ENCODE results near the gene LYSMD4.
"Not testable (repeated sequence)": the region's sequence is repeated elsewhere in the genome, so short reads cannot be mapped to it uniquely, and the experiment has no call there.

Gene LYSMD4

DNA sequence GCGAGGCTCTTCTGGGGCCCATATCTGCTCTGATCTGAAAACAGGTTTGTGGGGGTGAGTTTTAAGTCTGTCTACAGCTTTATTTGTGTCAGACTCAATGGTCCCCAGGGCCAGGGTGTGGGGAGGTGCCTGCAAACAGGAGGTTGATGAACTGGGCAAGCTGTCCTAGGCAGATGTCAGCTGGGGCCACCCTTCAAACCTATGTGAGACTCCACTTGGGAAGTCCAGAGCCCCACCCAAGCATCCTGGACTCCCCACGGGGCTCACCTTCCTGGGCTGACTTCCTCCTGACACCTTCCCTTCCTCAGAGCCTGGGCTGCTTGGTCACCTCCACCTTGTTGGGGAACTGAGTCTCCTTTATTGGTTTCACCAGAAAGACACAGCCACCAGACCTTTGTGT is 8.6 kb upstream of the LYSMD4 start:
- in situ Hi-C loops (cut with HindIII; ENCODE audit: low pct_unique_long_range_greater_than_20kb, low sequenced_read_pairs): no loop called here
- DNase-seq (ENCODE audit: low read depth in 1 of 2, low spot score in 1 of 2): no peak
- no peak for TF ChIP-seq JUND (IDR thresholded peaks at IDR 0.05; ENCODE audit: low read depth)

DNA sequence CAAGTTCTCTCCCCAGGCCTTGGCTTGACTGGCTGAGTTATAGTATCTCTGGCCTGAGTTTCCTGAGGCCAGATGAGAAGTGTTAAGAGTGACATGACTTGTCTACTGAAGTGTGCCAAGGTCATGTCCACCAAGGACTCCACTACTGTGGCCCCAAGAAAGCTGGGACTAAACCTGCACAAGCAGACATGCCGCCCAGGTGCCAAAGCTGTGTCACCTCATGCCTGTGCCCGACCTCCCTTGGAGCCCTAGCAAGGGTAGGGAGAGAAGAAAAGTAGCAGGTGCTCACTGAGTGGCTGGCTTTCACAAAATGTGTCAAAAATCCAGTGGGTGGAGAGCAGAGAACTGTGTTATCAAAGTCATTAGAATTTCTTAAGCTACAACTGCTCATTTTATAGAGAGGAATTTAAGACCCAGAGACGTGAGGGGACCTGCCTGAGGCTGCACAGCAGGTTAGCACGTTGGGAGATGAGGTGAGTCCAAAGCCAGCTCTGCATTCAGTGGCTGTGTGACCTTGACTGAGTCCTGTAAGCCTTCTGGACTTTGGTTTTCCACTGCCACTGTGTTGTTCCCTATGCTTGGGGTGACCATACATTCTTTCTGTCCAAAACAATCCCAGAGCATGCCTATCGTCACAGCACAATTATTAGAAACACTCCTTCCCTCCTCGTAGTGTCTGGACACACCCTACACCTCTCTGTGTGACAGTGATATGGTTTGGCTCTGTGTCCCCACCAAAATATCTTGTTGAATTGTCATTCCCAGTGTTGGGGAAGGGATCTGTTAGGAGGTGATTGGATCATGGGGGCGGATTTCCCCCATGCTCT is 5.0 kb upstream of the LYSMD4 start:
- in situ Hi-C loops (cut with HindIII; ENCODE audit: low pct_unique_long_range_greater_than_20kb, low sequenced_read_pairs): no loop called here
- DNase-seq (ENCODE audit: low read depth in 1 of 2, low spot score in 1 of 2): no peak
- TF ChIP-seq JUND (IDR thresholded peaks at IDR 0.05; ENCODE audit: low read depth): no peak

DNA sequence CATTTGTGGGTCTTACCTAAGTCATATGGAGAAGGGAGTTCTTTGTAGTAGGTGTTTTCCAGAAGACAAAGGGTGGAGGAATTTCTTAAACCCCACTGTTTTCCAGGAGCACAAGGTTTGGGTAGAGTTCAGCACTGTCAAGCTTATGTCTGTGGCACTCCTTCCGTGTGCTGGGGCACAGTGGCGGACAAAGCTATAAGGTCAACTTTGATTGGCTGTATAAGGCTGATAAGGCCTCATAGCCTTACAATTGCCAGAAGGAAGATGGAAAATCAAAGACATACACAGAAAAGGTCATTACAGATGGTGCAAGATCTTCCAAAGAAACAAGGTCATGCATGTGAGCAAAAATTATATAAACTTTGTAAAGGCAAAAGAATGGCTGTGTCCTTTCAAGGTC is 3.5 kb upstream of the LYSMD4 start:
- no peak for TF ChIP-seq JUND (IDR thresholded peaks at IDR 0.05; ENCODE audit: low read depth)
- in situ Hi-C loops (cut with HindIII; ENCODE audit: low pct_unique_long_range_greater_than_20kb, low sequenced_read_pairs): no loop called here
- no peak for DNase-seq (ENCODE audit: low read depth in 1 of 2, low spot score in 1 of 2)

DNA sequence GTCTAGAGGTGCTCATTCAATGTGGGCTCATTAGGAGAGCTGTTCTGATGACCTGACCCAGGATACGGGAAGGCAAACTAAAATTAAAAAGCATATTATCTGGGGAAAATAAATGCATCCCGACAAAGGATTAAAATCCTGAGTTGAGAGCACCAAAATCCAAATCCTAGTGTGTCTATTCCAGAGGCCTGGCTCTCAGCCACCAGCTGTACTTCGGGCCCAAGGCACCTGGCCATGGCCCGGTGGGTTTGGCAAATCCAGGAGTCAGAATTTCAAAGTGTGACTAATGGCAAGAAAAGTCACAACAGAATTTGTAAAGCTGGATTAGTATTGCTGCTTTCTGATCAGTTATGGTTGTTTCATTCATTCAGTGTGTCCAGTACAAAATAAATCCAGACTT is 2.6 kb upstream of the LYSMD4 start:
- in situ Hi-C loops (cut with HindIII; ENCODE audit: low pct_unique_long_range_greater_than_20kb, low sequenced_read_pairs): no loop called here
- TF ChIP-seq JUND (IDR thresholded peaks at IDR 0.05; ENCODE audit: low read depth): no peak
- DNase-seq (ENCODE audit: low read depth in 1 of 2, low spot score in 1 of 2): no peak

DNA sequence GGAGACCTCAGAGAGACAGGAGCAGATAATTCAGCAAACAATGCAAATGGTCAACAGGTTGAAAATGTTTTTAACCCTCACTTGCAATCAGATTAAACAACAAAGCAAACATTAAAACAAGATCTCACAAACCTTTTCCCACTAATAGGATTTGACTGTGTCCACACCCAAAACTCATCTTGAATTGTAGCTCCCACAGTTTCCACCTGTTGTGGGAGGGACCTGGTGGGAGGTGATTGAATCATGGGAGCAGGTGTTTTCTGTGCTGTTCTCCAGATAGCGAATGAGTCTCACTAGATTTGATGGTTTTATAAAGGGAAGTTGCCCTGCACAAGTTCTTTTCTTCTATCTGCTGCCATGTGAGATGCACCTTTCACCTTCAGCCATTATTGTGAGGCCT is 1.3 kb upstream of the LYSMD4 start:
- no peak for TF ChIP-seq JUND (IDR thresholded peaks at IDR 0.05; ENCODE audit: low read depth)
- in situ Hi-C loops (cut with HindIII; ENCODE audit: low pct_unique_long_range_greater_than_20kb, low sequenced_read_pairs): no loop called here

DNA sequence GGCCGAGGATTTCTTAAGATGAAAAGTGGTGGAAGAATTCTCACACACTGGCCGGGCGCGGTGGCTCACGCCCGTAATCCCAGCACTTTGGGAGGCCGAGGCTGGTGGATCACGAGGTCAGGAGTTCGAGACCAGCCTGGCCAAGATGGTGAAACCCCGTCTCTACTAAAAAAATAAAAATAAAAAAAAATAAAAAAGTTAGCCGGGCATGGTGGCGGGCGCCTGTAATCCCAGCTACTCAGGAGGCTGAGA is 729 bp upstream of the LYSMD4 start:
- in situ Hi-C loops (cut with HindIII; ENCODE audit: low pct_unique_long_range_greater_than_20kb, low sequenced_read_pairs); DNase-seq (ENCODE audit: low read depth in 1 of 2, low spot score in 1 of 2): not testable (repeated sequence)

More for the DNA sequence above, 1.3 kb upstream of the LYSMD4 start:
- no peak for DNase-seq (ENCODE audit: low read depth in 1 of 2, low spot score in 1 of 2)

DNA sequence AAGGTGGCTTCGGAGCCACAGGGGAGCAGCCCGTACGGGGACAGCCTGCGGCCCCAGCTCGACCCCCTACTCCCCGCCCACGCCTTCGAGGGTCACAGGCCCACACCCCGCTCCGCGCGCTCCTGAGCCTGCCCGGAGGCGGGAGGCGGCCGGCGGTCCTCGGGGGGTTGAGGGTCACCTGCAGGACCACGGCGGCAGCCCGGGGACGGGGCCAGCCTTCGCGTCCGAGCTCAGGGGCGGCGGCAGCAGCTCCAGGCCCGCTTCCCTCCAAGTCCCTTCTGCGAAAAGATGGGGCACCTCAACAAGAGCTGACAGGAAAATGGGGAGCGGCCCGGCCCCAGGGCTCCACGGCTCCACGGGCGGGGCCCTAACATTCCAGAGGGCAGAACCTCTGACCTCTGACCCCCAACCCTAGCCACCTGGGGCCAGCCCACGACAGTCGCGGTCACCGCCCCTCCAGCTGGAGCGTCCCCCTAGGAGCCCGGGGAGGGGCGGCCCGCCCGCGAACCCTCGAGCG is 428 bp downstream of the LYSMD4 start:
- no peak for DNase-seq (ENCODE audit: low read depth in 1 of 2, low spot score in 1 of 2)
- TF ChIP-seq JUND (IDR thresholded peaks at IDR 0.05; ENCODE audit: low read depth): no peak
- in situ Hi-C loops (cut with HindIII; ENCODE audit: low pct_unique_long_range_greater_than_20kb, low sequenced_read_pairs): no loop called here

DNA sequence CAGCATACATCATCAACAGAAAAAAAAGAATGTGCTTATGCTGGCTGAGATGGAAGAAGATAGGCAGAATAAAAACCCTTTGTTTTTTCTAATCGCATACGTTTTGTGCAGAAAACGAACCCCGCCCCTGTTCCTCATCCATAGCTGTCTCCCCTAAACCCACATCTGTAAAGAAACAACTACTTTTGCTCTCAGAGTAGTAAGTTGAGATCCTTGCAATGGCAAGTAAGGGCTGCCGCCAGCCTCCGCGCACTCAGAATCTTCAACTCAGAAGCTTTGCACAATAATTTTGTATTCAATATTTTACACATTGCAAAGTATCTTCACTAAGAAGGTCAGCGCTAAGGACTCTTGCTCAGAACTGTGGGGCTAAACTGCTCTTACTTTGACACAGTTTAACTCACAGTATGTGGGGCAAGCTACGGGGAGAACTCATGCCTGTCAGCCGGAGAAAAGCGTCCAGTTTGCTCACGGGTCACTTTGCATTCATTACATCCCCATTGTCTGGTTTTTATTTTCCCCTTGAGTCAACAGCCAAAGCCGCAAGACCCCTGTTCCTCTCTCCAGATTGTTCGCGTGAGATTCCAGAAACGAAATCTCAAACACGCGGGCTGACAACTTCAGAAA is 1.0 kb downstream of the LYSMD4 start:
- TF ChIP-seq JUND (IDR thresholded peaks at IDR 0.05; ENCODE audit: low read depth): no peak
- no peak for DNase-seq (ENCODE audit: low read depth in 1 of 2, low spot score in 1 of 2)
- in situ Hi-C loops (cut with HindIII; ENCODE audit: low pct_unique_long_range_greater_than_20kb, low sequenced_read_pairs): no loop called here

DNA sequence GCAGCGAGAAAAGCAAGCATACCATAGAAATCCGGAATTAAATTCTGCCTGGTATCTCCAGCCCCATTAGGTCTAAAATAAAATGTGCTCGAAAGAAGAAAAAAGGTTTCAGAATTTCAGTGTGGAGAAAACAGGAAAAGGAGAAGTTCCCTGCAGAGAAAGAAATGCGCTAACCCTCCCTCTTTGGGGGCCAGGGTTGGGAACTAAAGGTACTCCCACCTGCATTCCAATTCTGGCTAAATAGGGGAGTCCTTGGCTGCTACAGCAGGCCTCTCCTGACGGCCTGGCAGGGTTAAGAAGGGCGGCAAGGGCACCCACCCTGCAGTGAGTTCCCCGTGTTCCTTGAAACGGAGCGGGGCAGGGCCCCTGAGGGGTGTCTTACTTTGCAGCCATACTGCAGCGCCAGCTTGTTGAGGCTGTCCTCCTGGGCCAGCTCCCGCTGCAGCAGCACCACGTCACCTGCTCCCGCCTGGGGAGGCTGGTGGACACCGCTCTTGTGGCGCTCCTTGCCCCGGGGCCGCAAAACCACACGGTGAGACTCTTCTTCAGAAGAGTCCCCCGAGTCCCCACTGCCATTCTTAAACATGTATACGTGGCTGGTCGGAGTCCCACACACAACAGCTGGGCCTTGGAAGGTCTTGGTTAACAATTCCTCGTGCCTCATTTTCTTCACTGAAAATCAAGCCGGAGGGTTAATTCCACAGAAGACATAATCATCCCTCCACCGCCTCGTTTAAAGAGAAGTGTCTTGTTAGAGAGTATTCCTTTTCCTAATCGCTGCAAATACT is 1.7 kb downstream of the LYSMD4 start:
- TF ChIP-seq JUND (IDR thresholded peaks at IDR 0.05; ENCODE audit: low read depth): no peak
- in situ Hi-C loops (cut with HindIII; ENCODE audit: low pct_unique_long_range_greater_than_20kb, low sequenced_read_pairs): no loop called here
- DNase-seq (ENCODE audit: low read depth in 1 of 2, low spot score in 1 of 2): no peak

DNA sequence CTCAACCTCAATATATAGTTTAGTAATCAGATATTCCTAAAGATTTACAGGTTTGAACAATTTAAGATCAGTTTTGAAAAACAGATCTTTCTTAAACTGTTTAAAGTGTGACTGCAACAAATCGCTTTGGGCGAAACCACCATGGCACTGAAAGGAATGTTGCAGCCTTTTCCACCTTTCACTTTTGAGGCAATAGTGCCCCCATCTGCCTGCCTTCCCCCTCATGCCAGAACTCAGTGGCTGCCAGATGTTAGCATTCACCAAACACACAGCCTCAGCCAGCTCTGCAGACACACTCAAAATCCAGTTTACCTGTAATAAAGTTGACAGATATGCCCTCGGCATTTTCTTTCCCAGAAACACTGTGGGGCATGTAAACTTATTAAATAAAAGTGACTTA is 3.3 kb downstream of the LYSMD4 start:
- in situ Hi-C loops (cut with HindIII; ENCODE audit: low pct_unique_long_range_greater_than_20kb, low sequenced_read_pairs): no loop called here
- no peak for TF ChIP-seq JUND (IDR thresholded peaks at IDR 0.05; ENCODE audit: low read depth)
- peak in 1 of 2 experiments; percentile 46 for DNase-seq (ENCODE audit: low read depth in 1 of 2, low spot score in 1 of 2)

DNA sequence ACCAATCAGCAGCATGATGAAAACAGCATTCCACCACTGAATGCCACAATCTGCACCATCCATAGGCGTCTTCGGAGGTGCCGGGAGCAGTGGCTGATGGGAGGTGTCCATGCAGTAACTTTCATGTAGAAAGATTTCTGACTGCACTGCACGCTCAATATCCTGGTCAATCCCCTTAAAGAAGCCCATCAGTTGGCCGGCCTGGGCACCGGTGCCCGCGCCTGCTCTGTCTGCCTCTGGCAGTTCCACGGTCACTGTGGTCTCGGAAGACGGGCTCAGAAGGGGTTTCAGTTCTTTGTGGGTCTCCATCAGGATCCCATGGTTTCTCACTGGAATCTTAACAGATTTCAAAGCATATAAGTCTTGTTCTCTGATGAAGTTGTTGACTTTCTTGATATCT is 3.9 kb downstream of the LYSMD4 start:
- in situ Hi-C loops (cut with HindIII; ENCODE audit: low pct_unique_long_range_greater_than_20kb, low sequenced_read_pairs): no loop called here
- DNase-seq (ENCODE audit: low read depth in 1 of 2, low spot score in 1 of 2): no peak
- no peak for TF ChIP-seq JUND (IDR thresholded peaks at IDR 0.05; ENCODE audit: low read depth)

DNA sequence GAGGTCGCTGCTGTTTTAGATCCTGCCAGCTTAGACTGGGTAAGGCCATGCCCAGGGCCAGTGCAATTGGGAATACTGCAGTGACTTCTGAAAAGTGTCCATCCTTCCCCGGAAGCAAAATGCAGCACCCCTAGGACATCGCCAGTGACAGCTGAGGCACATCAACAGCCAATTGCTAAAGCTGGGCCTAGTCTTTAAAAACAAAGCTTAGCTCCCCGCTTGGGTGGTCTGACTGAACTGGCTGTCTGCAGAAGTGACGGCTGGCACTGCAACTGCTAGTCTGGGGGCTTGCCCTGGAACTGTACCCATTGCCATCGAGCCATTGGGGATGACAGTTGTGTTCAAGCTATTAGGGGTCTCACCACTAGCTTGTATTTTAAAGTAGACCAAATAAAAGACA is 4.3 kb downstream of the LYSMD4 start:
- in situ Hi-C loops (cut with HindIII; ENCODE audit: low pct_unique_long_range_greater_than_20kb, low sequenced_read_pairs): no loop called here
- no peak for TF ChIP-seq JUND (IDR thresholded peaks at IDR 0.05; ENCODE audit: low read depth)
- DNase-seq (ENCODE audit: low read depth in 1 of 2, low spot score in 1 of 2): no peak

DNA sequence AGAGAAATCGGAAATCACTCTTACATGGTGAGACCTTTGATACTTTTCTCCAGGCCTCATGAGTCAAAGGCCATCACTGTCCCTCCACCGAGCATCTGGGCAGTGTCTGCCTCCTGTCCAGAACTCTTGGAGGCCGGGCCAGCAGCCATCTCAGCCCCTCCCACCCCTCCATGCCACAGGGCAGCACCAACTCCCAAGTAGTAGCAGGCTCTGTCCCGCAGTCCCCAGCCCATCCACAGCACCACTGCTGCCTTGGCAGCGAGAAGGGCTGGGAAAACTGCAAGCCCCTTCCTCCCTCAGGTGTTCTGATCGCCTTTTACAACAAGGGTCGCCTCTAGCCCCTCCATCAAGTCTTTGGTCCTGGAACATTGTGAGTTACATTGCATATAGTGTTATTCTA is 5.5 kb downstream of the LYSMD4 start:
- in situ Hi-C loops (cut with HindIII; ENCODE audit: low pct_unique_long_range_greater_than_20kb, low sequenced_read_pairs): no loop called here
- no peak for TF ChIP-seq JUND (IDR thresholded peaks at IDR 0.05; ENCODE audit: low read depth)
- no peak for DNase-seq (ENCODE audit: low read depth in 1 of 2, low spot score in 1 of 2)
